Measurements from ENCODE around the gene CHST15.

CHST15 gene

GRCh38 chr10:124064676-124065075 lies 28.7 kb downstream of the CHST15 start:
- DNase-seq (ENCODE audit: low spot score) = no peak

GRCh38 chr10:124063750-124064603 lies 29.4 kb downstream of the CHST15 start:
- DNase-seq (ENCODE audit: low spot score) = peak; percentile 75

- no peak for DNase-seq (ENCODE audit: low spot score)
Observed at GRCh38 chr10:124062390-124062789, 31.0 kb downstream of the CHST15 start.

- DNase-seq (ENCODE audit: low spot score) = no peak
Observed at GRCh38 chr10:124061030-124061429, 32.4 kb downstream of the CHST15 start.

- no peak for DNase-seq (ENCODE audit: low spot score)
Observed at GRCh38 chr10:124060148-124060720, 33.2 kb downstream of the CHST15 start.

GRCh38 chr10:124059551-124059950 lies 33.8 kb downstream of the CHST15 start:
- DNase-seq (ENCODE audit: low spot score) = no peak

DNA sequence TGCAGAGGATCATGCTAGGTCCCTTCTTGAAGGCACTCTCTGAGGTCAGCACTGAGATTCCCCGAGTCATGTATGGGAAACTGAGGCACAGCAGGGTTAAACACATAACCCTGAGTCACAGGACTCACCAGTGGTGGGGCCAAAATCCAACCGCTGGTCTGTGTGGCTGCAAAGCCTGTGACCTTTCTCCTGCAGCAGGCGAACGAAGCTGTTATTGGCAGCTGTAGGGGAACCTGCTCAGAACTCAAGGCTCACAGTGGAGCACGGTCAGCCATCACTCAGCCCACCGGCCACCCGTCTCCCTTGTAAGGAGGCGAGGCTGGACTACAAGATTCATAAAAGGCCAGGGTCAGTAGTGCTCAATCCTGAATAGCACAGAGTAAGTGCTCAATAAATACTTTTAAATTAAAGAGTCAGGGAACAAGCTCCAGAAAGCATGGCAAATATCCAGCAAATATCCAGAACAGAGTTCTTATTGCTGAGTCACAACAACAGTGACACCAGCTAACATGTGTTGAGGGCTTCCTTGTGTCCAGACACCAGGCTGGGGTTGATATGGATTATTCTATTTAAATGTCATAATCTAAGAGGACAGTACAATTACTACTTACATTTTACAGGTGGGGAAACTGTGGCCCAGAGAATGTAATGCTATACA lies 34.9 kb downstream of the CHST15 start:
- DNase-seq (ENCODE audit: low spot score) = no peak

GRCh38 chr10:124057601-124058000 lies 35.8 kb downstream of the CHST15 start:
- no peak for DNase-seq (ENCODE audit: low spot score)

- DNase-seq (ENCODE audit: low spot score) = no peak
Observed at GRCh38 chr10:124056337-124056980, 36.9 kb downstream of the CHST15 start.

GRCh38 chr10:124053971-124054370 lies 39.4 kb downstream of the CHST15 start:
- DNase-seq (ENCODE audit: low spot score) = no peak

DNA sequence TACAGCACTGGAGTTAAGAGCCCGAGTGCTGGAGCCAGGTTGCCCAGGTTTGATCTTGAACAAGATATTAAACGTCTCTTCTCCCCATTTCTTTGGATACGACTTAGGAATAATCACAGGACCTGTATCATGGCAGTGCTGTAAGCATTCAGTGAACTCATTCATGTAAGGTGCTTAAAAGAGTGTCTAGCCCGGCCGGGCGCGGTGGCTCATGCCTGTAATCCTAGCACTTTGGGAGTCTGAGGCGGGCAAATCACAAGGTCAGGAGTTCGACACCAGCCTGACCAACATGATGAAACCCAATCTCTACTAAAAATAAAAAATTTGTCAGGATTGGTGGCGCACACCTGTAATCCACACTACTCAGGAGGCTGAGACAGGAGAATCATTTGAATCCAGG lies 40.8 kb downstream of the CHST15 start:
- DNase-seq (ENCODE audit: low spot score) = no peak

DNA sequence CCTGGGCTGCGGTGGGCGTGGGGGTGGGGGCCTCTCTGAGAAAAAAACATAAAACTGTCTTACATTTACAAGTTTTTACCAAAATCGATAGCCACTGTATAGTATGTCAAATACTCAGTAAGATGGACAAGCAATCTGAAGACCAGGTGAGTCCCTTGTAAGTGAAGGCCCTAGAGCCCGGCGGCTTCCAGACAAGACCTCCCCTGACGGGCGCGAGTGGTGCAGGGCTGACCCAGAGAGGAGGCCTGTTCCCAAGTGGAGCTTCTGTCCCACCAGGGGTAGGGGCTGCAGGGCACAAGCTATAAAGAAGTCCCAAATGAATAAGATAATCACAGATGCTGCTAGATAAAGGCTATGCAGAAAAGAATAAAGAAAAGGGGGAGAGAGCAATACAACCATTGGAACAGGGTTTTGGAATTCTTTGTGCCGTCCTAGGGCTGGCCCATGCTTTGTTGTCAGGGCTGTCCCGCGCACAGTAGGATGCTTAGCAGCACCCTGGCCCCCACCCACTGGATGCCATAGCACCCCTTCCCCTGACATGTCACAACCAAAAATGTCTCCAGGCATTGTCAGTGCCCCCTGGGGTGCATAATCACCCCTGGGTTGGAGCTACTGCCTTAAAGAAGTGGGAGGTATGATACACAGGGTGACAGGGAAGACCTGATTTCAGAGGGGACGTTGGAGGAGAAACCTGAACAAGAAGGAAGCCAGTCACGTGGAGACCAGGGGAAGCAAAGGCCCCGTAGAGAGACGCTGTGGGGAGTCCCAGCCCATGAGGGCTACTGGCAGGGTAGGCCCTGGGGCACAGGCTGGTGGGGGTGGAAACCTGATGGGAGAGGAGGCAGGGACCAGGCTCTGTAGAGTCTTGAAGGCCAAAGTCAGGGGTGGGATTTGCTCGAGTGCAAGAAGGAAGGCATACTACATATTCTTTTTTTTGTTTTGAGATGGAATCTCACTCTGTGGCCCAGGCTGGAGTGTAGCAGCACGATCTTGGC lies 43.1 kb downstream of the CHST15 start:
- no peak for DNase-seq (ENCODE audit: low spot score)

DNA sequence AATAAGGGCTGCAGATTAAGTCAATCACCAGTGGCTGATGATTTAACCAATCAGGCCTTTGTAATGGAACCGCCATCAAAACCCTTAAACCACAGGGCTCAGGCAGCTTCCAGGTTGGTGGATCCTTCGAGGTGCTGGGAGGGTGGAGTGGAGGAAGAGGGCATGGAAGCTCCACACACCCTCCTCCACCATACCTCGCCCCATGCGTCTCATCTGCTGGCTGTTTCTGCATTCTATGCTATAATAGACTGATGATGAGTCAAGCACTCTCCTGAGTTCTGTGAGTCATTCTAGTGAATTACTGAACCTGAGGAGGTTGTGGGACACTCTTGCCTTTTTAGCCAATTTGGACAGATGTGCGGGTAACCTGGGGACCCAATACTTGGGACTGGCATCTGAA lies 43.9 kb downstream of the CHST15 start:
- DNase-seq (ENCODE audit: low spot score) = no peak

DNA sequence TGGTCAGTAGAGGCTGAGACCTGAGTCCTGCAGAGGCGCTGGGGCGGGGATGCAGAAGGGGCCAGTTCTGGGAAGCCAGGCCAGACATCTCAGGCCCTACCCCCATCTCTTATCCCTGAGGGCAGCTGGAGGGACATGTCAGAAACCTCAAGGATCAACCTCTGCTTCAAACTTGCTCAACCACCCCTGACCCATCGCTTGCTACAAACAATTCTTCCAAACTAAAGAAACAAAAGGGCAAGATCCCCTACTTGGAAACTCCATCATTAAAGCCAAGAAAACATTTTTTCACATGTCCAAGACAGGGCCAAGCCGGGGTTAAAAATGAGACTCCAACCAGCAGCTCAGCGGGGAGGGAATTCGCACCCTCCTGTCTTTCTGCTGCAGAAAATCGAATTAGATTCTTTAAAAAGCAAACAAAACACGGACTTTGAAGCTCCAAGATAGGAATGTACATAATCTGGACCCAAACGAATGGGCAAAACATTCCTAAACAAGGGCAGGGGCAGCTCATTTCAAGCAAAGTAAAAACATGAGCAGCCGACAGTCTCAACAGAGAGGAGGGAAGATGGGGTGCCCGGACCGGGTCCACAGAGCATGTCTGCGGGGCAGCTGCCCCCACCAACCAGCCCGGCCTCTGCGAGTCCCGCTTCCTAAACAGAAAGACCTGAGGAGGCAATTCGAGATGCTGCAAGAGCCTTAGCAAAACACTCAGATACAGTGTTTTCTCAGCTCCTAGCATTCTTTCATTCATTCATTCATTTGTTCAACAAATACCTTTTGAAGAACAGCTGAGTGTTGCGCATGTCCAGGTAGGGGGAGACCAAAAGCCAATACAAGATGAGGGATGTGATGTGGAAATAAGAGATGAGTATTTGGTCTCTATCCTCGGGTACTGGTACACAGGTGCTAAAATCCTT lies 44.8 kb downstream of the CHST15 start:
- no peak for DNase-seq (ENCODE audit: low spot score)

- DNase-seq (ENCODE audit: low spot score) = no peak
Observed at GRCh38 chr10:124047427-124048152, 45.8 kb downstream of the CHST15 start.

GRCh38 chr10:124045801-124046355 lies 47.5 kb downstream of the CHST15 start:
- DNase-seq (ENCODE audit: low spot score) = no peak

DNA sequence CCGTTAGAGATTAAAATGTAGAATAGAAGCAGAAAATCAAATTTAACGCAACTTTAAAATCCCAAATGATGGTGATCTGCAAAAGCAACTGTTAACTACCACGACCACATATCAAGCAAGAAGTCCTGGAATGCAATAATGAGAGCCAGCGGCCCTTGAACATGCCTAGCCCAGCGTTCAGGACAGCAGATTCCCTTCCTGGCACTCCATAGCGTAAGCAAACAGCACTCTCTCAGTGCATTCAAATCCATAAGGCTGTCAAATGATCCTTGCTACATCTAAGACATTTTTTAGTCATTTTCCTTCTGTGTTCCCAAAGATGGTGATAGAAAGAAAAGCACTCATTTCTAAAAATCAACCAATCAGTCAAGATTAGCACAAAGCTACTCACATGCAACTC lies 48.1 kb downstream of the CHST15 start:
- no peak for DNase-seq (ENCODE audit: low spot score)

DNA sequence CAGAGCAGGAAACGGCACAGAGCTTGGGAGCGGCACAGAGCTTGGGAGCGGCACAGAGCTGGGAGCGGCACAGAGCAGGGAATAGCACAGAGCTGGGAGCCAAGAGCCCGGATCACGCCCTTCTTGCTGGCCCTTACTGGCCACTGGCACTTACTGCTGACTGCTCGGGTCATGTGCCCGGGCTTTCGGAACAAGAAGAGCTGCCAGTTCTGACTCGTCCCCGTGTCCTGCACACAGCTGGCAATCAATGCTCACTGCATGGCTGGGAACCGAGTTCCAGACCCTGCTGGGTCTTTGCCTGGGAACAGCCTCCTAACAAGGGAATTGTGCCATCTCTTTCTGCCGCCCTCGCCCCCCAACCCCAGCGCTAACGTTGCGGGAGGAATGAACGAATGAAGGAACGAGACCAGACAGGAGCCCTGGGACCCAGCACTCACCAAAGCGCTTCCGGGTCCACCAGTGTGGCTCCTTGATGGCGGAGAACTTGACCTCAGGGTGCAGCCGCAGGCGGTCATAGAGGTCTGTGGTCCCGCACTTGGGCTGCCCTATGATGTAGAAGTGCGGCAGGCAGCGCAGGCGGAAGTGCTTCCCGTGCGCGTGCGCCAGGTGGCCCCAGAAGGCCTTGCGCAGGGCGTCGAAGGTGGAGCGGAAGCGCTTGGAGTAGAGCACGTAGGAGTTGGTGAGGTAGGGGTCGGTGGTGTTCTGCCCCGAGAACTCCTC lies 49.1 kb downstream of the CHST15 start:
- no peak for DNase-seq (ENCODE audit: low spot score)
